Progenitor cell of endocrine pancreas (in vitro differentiated cells): ENCODE measurements around the gene CCDC63. TPM values are rescaled to one million over a fixed set of nuclear protein-coding genes. Genes with fewer than 3 reads are reported as not detected.

Experiments used
- DNase-seq: peaks from one replicate; pipeline ENCODE4 v3.0.0; 2021; ENCODE audit warnings: low spot score; ENCODE audit not compliant: unreplicated experiment
- H3K27ac Mint-ChIP-seq: 2 replicates; pipeline ENCODE4 v1.8.0; 2021; ENCODE audit warnings: mild to moderate bottlenecking, moderate library complexity, mixed read lengths
- H3K27me3 Mint-ChIP-seq: 2 replicates; pipeline ENCODE4 v1.8.0; 2021; ENCODE audit warnings: mixed read lengths
- H3K36me3 Mint-ChIP-seq: 2 replicates; pipeline ENCODE4 v1.8.0; 2022; ENCODE audit warnings: mixed read lengths; ENCODE audit not compliant: insufficient read depth
- H3K4me1 Mint-ChIP-seq: 2 replicates; pipeline ENCODE4 v1.8.0; 2021; ENCODE audit warnings: low read depth, mixed read lengths
- H3K4me3 Mint-ChIP-seq: 2 replicates; pipeline ENCODE4 v1.8.0; 2021; ENCODE audit warnings: low read depth, mild to moderate bottlenecking, moderate library complexity, mixed read lengths
- H3K9me3 Mint-ChIP-seq: 2 replicates; pipeline ENCODE4 v1.8.0; 2021; ENCODE audit warnings: low read depth, mixed read lengths
- total RNA-seq: library from RNA; stranded (reverse); gene quantifications from 2 replicates; pipeline ENCODE4 v1.2.1, GENCODE V29; 2021
- TF ChIP-seq, protein P1 (sequence below): fragments of 200-600 bp; sonication (generic); IDR thresholded peaks from one replicate; pipeline ENCODE4 v1.5.0; 2021; ENCODE audit warnings: antibody characterized with exemption, mild to moderate bottlenecking; ENCODE audit not compliant: unreplicated experiment

The CCDC63 gene
- total RNA-seq, 1 donor from 2014 or later, result not detected

DNA sequence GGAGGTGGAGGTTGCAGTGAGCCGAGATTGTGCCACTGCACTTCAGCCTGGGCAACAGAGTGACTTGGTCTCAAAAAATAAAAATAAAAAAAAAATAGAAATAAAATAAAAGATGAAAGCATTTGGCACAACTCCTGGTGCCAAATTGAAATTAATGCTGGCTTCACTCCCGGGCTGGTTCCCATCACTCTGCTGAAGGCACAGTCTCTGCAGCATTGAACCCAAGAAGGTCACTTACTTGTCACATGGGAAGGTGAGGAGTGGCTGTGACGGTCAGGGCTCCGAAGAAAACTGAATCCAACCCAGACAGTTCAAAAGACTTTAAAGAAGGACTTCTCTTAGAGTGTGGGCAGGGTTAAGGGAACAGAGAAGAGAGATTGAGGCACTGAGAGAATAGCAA lies 10.5 kb upstream of the CCDC63 start:
- Mint-ChIP-seq H3K9me3 (no peaks in the 10 kb centered on the region), H3K27ac (no peak overlapping the region), H3K36me3 (no peaks in the 10 kb centered on the region), H3K4me1 (no peaks in the 10 kb centered on the region), H3K27me3 (peaks cover 16% of the 10 kb centered on the region), H3K4me3 (no peak overlapping the region)
- TF ChIP-seq, protein P1, sequence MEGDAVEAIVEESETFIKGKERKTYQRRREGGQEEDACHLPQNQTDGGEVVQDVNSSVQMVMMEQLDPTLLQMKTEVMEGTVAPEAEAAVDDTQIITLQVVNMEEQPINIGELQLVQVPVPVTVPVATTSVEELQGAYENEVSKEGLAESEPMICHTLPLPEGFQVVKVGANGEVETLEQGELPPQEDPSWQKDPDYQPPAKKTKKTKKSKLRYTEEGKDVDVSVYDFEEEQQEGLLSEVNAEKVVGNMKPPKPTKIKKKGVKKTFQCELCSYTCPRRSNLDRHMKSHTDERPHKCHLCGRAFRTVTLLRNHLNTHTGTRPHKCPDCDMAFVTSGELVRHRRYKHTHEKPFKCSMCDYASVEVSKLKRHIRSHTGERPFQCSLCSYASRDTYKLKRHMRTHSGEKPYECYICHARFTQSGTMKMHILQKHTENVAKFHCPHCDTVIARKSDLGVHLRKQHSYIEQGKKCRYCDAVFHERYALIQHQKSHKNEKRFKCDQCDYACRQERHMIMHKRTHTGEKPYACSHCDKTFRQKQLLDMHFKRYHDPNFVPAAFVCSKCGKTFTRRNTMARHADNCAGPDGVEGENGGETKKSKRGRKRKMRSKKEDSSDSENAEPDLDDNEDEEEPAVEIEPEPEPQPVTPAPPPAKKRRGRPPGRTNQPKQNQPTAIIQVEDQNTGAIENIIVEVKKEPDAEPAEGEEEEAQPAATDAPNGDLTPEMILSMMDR, result no peak
- DNase-seq, result no peak

DNA sequence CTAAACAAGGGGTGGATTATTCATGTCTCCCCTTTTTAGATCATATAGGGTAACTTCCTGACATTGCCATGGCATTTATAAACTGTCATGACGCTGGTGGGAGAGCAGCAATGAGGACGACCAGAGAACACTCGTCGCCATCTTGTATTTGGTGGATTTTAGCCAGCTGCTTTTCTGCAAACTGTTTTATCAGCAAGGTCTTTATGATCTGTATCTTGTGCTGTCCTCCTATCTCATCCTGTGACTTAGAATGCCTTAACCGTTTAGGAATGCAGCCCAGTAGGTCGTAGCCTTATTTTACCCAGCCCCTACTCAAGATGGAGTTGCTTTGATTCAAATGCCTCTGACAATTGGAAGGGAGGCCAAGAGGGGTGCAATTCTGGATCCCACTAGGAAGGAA lies 5.8 kb upstream of the CCDC63 start:
- Mint-ChIP-seq H3K4me1 (no peaks in the 10 kb centered on the region), H3K4me3 (no peak overlapping the region), H3K9me3 (no peaks in the 10 kb centered on the region), H3K27me3 (peaks cover 27% of the 10 kb centered on the region), H3K27ac (no peak overlapping the region), H3K36me3 (no peaks in the 10 kb centered on the region)
- no peak for DNase-seq
- TF ChIP-seq, protein P1, result no peak

DNA sequence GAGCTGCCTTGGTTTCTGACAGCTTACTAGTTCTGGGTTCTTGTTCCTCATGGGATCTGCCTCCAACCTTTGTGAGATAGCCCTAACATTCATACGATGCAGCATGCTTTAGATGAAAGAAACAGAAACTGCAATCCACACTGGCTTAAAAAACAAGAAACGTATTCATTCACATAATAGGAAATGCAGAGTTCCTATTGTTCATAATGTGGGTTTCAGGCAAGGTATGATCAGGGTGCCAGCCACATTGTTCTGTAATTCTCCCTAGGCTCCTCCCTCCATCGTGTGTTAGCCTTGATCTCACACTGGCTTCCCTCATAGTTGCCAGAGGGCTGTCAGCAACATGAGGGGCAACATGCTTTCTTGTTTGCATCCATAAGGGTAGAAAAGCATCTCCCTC lies 2.7 kb upstream of the CCDC63 start:
- Mint-ChIP-seq H3K36me3 (no peaks in the 10 kb centered on the region), H3K4me1 (no peaks in the 10 kb centered on the region), H3K27ac (no peak overlapping the region), H3K9me3 (no peaks in the 10 kb centered on the region), H3K27me3 (peaks cover 55% of the 10 kb centered on the region), H3K4me3 (no peak overlapping the region)
- DNase-seq, result no peak
- TF ChIP-seq, protein P1, result no peak

DNA sequence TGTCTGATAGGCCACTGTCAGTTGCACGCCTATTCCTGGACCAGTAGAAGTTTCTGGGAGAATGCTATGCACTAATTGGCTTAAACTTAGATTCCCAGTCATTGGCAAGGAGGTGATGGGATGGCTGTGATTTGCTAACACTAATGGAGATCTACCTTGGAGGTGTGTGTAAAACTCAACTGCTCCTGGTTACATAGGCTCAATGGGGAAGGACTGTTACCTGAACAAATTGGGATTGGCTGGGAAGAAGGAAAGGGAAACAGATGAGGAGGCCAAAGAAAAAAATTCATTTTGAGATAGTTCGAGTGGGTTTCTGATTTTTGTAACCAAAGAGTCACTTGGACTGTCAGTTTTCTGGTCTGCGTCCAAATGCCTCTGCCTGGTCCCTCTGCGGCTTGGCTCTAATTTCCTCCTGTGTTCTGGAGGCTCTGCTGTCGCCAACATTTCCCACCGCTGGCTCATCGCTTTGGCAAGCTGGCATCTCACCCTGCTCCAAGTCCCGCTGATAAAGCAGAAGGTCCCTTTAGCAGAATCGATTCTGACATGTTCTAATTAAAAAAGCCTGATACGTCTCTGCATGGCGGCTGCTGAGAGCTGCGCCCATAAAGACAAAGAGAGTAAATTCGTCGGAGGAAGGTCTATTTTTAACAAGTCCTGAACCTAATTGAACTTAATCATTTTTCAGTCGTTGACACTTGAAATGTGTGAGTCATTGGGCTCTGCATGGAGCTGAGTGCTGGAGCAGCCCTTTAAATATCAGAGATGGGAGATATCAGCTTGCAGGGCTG lies 2.0 kb upstream of the CCDC63 start:
- TF ChIP-seq, protein P1, result no peak
- DNase-seq, result no peak
- peaks cover 55% of the 10 kb centered on the region for H3K27me3 Mint-ChIP-seq

DNA sequence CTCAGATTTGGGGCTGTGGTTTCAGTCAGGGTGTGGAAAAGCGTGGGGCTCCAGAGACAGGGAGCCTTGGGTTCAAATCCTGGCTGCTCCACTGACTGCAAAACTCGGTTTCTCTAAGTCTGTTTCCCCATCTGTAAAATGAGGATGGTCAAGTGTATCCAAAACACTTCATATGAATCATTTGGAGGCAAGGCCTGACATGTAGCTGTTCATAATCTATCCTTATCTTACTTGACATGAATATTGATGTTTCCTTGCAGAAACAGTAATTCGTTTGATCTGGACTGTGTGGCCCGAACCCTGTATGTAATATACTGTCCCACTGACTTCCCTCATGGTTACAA lies 1.5 kb upstream of the CCDC63 start:
- Mint-ChIP-seq H3K36me3 (no peaks in the 10 kb centered on the region), H3K4me3 (no peak overlapping the region), H3K4me1 (no peaks in the 10 kb centered on the region), H3K27me3 (peaks cover 59% of the 10 kb centered on the region), H3K9me3 (no peaks in the 10 kb centered on the region), H3K27ac (no peak overlapping the region)
- no peak for DNase-seq
- TF ChIP-seq, protein P1, result no peak

More for the DNA sequence above, 2.0 kb upstream of the CCDC63 start:
- Mint-ChIP-seq H3K36me3 (no peaks in the 10 kb centered on the region), H3K9me3 (no peaks in the 10 kb centered on the region), H3K4me3 (no peak overlapping the region), H3K27ac (no peak overlapping the region), H3K4me1 (no peaks in the 10 kb centered on the region)
